ENCODE results near the gene HSD17B2. TPM values are rescaled to one million over a fixed set of nuclear protein-coding genes. Genes with fewer than 3 reads are reported as not detected.

HSD17B2 gene
- total and polyA plus RNA-seq, 5 donors = not detected

- no peaks in the 10 kb centered on the region for H3K4me1 ChIP-seq (ENCODE audit: control insufficient read depth, insufficient read depth, low read length)
- no peak for DNase-seq
- H3K27me3 ChIP-seq (ENCODE audit: control insufficient read depth, insufficient read depth) = peaks cover 2% of the 10 kb centered on the region
- no peak for ATAC-seq
- intact Hi-C loops (cut with DNase I) = loop anchor here in 1 of 4 donors (10.0 kb wide), 2 partner anchors 55 to 175 kb away; no protein-coding TSS in a partner anchor
- H3K4me3 ChIP-seq (ENCODE audit: low read length) = no peak overlapping the region
- peaks cover 2% of the 10 kb centered on the region for H3K9me3 ChIP-seq (ENCODE audit: control insufficient read depth, low read length)
- H3K27ac ChIP-seq (ENCODE audit: low read length) = no peak overlapping the region
- WGBS = 76% methylated on average over 3 of the region's 3 CpGs
These were observed 5.2 kb downstream of the HSD17B2 start for GRCh38 chr16:82040296-82040695.

- 78% methylated on average over 4 of the region's 4 CpGs for WGBS
- ATAC-seq (no peak), DNase-seq (no peak)
- H3K27ac ChIP-seq (ENCODE audit: low read length) = no peak overlapping the region
- no peak overlapping the region for H3K4me3 ChIP-seq (ENCODE audit: low read length)
- peaks cover 2% of the 10 kb centered on the region for H3K27me3 ChIP-seq (ENCODE audit: control insufficient read depth, insufficient read depth)
- peaks cover 2% of the 10 kb centered on the region for H3K9me3 ChIP-seq (ENCODE audit: control insufficient read depth, low read length)
- H3K4me1 ChIP-seq (ENCODE audit: control insufficient read depth, insufficient read depth, low read length) = no peaks in the 10 kb centered on the region
- intact Hi-C loops (cut with DNase I) = loop anchor here in 1 of 4 donors (10.0 kb wide), 2 partner anchors 57 to 173 kb away; no protein-coding TSS in a partner anchor
These were observed 6.5 kb downstream of the HSD17B2 start for GRCh38 chr16:82041542-82041941.

- Histone ChIP-seq H3K27me3 (ENCODE audit: control insufficient read depth, insufficient read depth) (peaks cover 2% of the 10 kb centered on the region), H3K4me3 (ENCODE audit: low read length) (no peak overlapping the region), H3K9me3 (ENCODE audit: control insufficient read depth, low read length) (peaks cover 2% of the 10 kb centered on the region), H3K27ac (ENCODE audit: low read length) (no peak overlapping the region), H3K4me1 (ENCODE audit: control insufficient read depth, insufficient read depth, low read length) (no peaks in the 10 kb centered on the region)
- DNase-seq = no peak
- intact Hi-C loops (cut with DNase I) = loop anchor here in 1 of 4 donors (10.0 kb wide), 2 partner anchors 57 to 173 kb away; no protein-coding TSS in a partner anchor
- 92% methylated on average over 8 of the region's 8 CpGs for WGBS
- no peak for ATAC-seq
These were observed 7.1 kb downstream of the HSD17B2 start for GRCh38 chr16:82042144-82042543.

GRCh38 chr16:82042846-82043245, 7.8 kb downstream of the HSD17B2 start:
- no peak for DNase-seq
- intact Hi-C loops (cut with DNase I) = loop anchor here in 1 of 4 donors (10.0 kb wide), 2 partner anchors 58 to 172 kb away; no protein-coding TSS in a partner anchor
- no peak overlapping the region for H3K4me3 ChIP-seq (ENCODE audit: low read length)
- H3K9me3 ChIP-seq (ENCODE audit: control insufficient read depth, low read length) = peaks cover 2% of the 10 kb centered on the region
- 69% methylated on average over 2 of the region's 2 CpGs for WGBS
- H3K27ac ChIP-seq (ENCODE audit: low read length) = no peak overlapping the region
- ATAC-seq = no peak
- H3K4me1 ChIP-seq (ENCODE audit: control insufficient read depth, insufficient read depth, low read length) = no peaks in the 10 kb centered on the region
- H3K27me3 ChIP-seq (ENCODE audit: control insufficient read depth, insufficient read depth) = peaks cover 2% of the 10 kb centered on the region

- DNase-seq = no peak
- Histone ChIP-seq H3K27ac (ENCODE audit: low read length) (no peak overlapping the region), H3K27me3 (ENCODE audit: control insufficient read depth, insufficient read depth) (peaks cover 2% of the 10 kb centered on the region), H3K9me3 (ENCODE audit: control insufficient read depth, low read length) (peaks cover 2% of the 10 kb centered on the region), H3K4me1 (ENCODE audit: control insufficient read depth, insufficient read depth, low read length) (no peaks in the 10 kb centered on the region), H3K4me3 (ENCODE audit: low read length) (no peak overlapping the region)
- intact Hi-C loops (cut with DNase I) = loop anchor here in 1 of 4 donors (10.0 kb wide), 2 partner anchors 59 to 171 kb away; no protein-coding TSS in a partner anchor
- 73% methylated on average over 6 of the region's 6 CpGs for WGBS
- no peak for ATAC-seq
These were observed 8.9 kb downstream of the HSD17B2 start for GRCh38 chr16:82043680-82044584.

GRCh38 chr16:82044585-82044911, 9.5 kb downstream of the HSD17B2 start:
- intact Hi-C loops (cut with DNase I) = loop anchor here in 1 of 4 donors (10.0 kb wide), 2 partner anchors 60 to 170 kb away; no protein-coding TSS in a partner anchor
- ATAC-seq = no peak
- WGBS = 84% methylated on average over 3 of the region's 3 CpGs

GRCh38 chr16:82045465-82045864, 10.4 kb downstream of the HSD17B2 start:
- Histone ChIP-seq H3K4me1 (ENCODE audit: control insufficient read depth, insufficient read depth, low read length) (no peaks in the 10 kb centered on the region), H3K4me3 (ENCODE audit: low read length) (no peak overlapping the region), H3K27me3 (ENCODE audit: control insufficient read depth, insufficient read depth) (peaks cover 2% of the 10 kb centered on the region)

More at GRCh38 chr16:82044585-82044911, 9.5 kb downstream of the HSD17B2 start:
- Histone ChIP-seq H3K27ac (ENCODE audit: low read length) (no peak overlapping the region), H3K4me3 (ENCODE audit: low read length) (no peak overlapping the region), H3K9me3 (ENCODE audit: control insufficient read depth, low read length) (peaks cover 2% of the 10 kb centered on the region), H3K4me1 (ENCODE audit: control insufficient read depth, insufficient read depth, low read length) (no peaks in the 10 kb centered on the region), H3K27me3 (ENCODE audit: control insufficient read depth, insufficient read depth) (peaks cover 2% of the 10 kb centered on the region)
- DNase-seq = no peak

GRCh38 chr16:82046541-82046940, 11.5 kb downstream of the HSD17B2 start:
- 85% methylated on average over 4 of the region's 4 CpGs for WGBS
- H3K9me3 ChIP-seq (ENCODE audit: control insufficient read depth, low read length) = no peaks in the 10 kb centered on the region
- intact Hi-C loops (cut with DNase I) = loop anchor here in 1 of 4 donors (10.0 kb wide), 2 partner anchors 62 to 168 kb away; no protein-coding TSS in a partner anchor
- no peak overlapping the region for H3K4me3 ChIP-seq (ENCODE audit: low read length)
- no peak for DNase-seq
- peaks cover 2% of the 10 kb centered on the region for H3K27me3 ChIP-seq (ENCODE audit: control insufficient read depth, insufficient read depth)
- H3K27ac ChIP-seq (ENCODE audit: low read length) = no peak overlapping the region
- ATAC-seq = no peak
- H3K4me1 ChIP-seq (ENCODE audit: control insufficient read depth, insufficient read depth, low read length) = no peaks in the 10 kb centered on the region

More at GRCh38 chr16:82045465-82045864, 10.4 kb downstream of the HSD17B2 start:
- H3K27ac ChIP-seq (ENCODE audit: low read length) = no peak overlapping the region
- peaks cover 2% of the 10 kb centered on the region for H3K9me3 ChIP-seq (ENCODE audit: control insufficient read depth, low read length)
- DNase-seq (no peak), ATAC-seq (no peak)
- intact Hi-C loops (cut with DNase I) = loop anchor here in 1 of 4 donors (10.0 kb wide), 2 partner anchors 61 to 169 kb away; no protein-coding TSS in a partner anchor
- 71% methylated on average over 2 of the region's 2 CpGs for WGBS

- over 99% methylated on average over 2 of the region's 2 CpGs for WGBS
- no peak overlapping the region for H3K27ac ChIP-seq (ENCODE audit: low read length)
- peaks cover 2% of the 10 kb centered on the region for H3K27me3 ChIP-seq (ENCODE audit: control insufficient read depth, insufficient read depth)
- H3K9me3 ChIP-seq (ENCODE audit: control insufficient read depth, low read length) = no peaks in the 10 kb centered on the region
- ATAC-seq (no peak), DNase-seq (no peak)
- intact Hi-C loops (cut with DNase I) = loop anchor here in 1 of 4 donors (10.0 kb wide), 2 partner anchors 62 to 168 kb away; no protein-coding TSS in a partner anchor
- H3K4me3 ChIP-seq (ENCODE audit: low read length) = no peak overlapping the region
- no peaks in the 10 kb centered on the region for H3K4me1 ChIP-seq (ENCODE audit: control insufficient read depth, insufficient read depth, low read length)
These were observed 11.9 kb downstream of the HSD17B2 start for GRCh38 chr16:82046941-82047340.

GRCh38 chr16:82047374-82047773, 12.3 kb downstream of the HSD17B2 start:
- Histone ChIP-seq H3K9me3 (ENCODE audit: control insufficient read depth, low read length) (no peaks in the 10 kb centered on the region), H3K27me3 (ENCODE audit: control insufficient read depth, insufficient read depth) (peaks cover 2% of the 10 kb centered on the region), H3K27ac (ENCODE audit: low read length) (no peak overlapping the region), H3K4me1 (ENCODE audit: control insufficient read depth, insufficient read depth, low read length) (no peaks in the 10 kb centered on the region), H3K4me3 (ENCODE audit: low read length) (no peak overlapping the region)
- intact Hi-C loops (cut with DNase I) = loop anchor here in 1 of 4 donors (10.0 kb wide), 2 partner anchors 63 to 167 kb away; no protein-coding TSS in a partner anchor
- DNase-seq (no peak), ATAC-seq (no peak)
- 89% methylated on average over 2 of the region's 2 CpGs for WGBS

GRCh38 chr16:82047787-82048186, 12.7 kb downstream of the HSD17B2 start:
- WGBS = 89% methylated on average over 2 of the region's 2 CpGs
- H3K27me3 ChIP-seq (ENCODE audit: control insufficient read depth, insufficient read depth) = peaks cover 2% of the 10 kb centered on the region

More at GRCh38 chr16:82047787-82048186, 12.7 kb downstream of the HSD17B2 start:
- intact Hi-C loops (cut with DNase I) = loop anchor here in 1 of 4 donors (10.0 kb wide), 2 partner anchors 63 to 167 kb away; no protein-coding TSS in a partner anchor
- no peak overlapping the region for H3K4me3 ChIP-seq (ENCODE audit: low read length)
- H3K9me3 ChIP-seq (ENCODE audit: control insufficient read depth, low read length) = no peaks in the 10 kb centered on the region
- DNase-seq = no peak
- no peak overlapping the region for H3K27ac ChIP-seq (ENCODE audit: low read length)
- H3K4me1 ChIP-seq (ENCODE audit: control insufficient read depth, insufficient read depth, low read length) = no peaks in the 10 kb centered on the region
- no peak for ATAC-seq
